ENCODE measurements around the gene RIOK1. TPM values are rescaled to one million over a fixed set of nuclear protein-coding genes. Genes with fewer than 3 reads are reported as not detected.

RIOK1 gene
- total and polyA plus RNA-seq, 9 of the 15 experiments (the other 6 are each of a cell fraction or from before 2014, with no cell fraction given) = 24.9 to 101 (median 52.2) TPM

- peaks cover 22 to 47% of the 10 kb centered on the region in 2 experiments for H3K27me3 ChIP-seq (ENCODE audit: control insufficient read depth in 2 of 2, insufficient read depth in 2 of 2, low read length in 2 of 2)
- peaks cover 6% of the 10 kb centered on the region; the same call in 1 of the 2 replicates for H3K9me3 ChIP-seq (replicated peaks; ENCODE audit: control insufficient read depth, insufficient read depth, low read depth, low read length)
- no peak overlapping the region for H3K27ac ChIP-seq (ENCODE audit: extremely low read depth, low read depth, low read length)
- no peak overlapping the region for H3K4me3 ChIP-seq
- H3K36me3 ChIP-seq (ENCODE audit: control insufficient read depth, insufficient read depth, low read length) = no peaks in the 10 kb centered on the region
- intact Hi-C loops (cut with micrococcal nuclease) = no loop called here
- ATAC-seq = no peak
- no peak overlapping the region for H2AFZ ChIP-seq (ENCODE audit: low read depth, low read length)
- in situ Hi-C loops (cut with MboI) = no loop called here
- no peaks in the 10 kb centered on the region for H3K9me1 ChIP-seq (ENCODE audit: control insufficient read depth, insufficient read depth, low read length)
- ChIA-PET POLR2A (interaction anchor here (0.6 kb wide), 2 partner anchors 16 to 136 kb away, joined by 3 read pairs; no protein-coding TSS in a partner anchor), CTCF (ENCODE audit: low intra/inter-chr PET ratio) (no interaction called here)
- FAIRE-seq = no peak
- H3K9ac ChIP-seq (ENCODE audit: insufficient read depth in 1 of 2, low read depth in 2 of 2, low read length in 2 of 2) = no peak overlapping the region
- H3K4me1 ChIP-seq (replicated peaks in 1 of 2; ENCODE audit: control insufficient read depth in 2 of 2, insufficient read depth in 2 of 2, low read length in 2 of 2) = peaks cover 0 to 4% of the 10 kb centered on the region in 2 experiments; a peak in 3 of 5 replicates
- no peaks in the 10 kb centered on the region for H4K20me1 ChIP-seq (replicated peaks; ENCODE audit: control insufficient read depth, insufficient read depth, low read length)
- no peak for DNase-seq (ENCODE audit: extremely low read depth in 1 of 4, low spot score in 3 of 4)
- TF ChIP-seq CREB3 (tag; conservative IDR thresholded peaks at IDR 0.05; ENCODE audit: low read depth) = no peak
- no peak for TF ChIP-seq ZNF124 (CRISPR knock-in tag; IDR thresholded peaks at IDR 0.05)
- TF ChIP-seq, protein P1, sequence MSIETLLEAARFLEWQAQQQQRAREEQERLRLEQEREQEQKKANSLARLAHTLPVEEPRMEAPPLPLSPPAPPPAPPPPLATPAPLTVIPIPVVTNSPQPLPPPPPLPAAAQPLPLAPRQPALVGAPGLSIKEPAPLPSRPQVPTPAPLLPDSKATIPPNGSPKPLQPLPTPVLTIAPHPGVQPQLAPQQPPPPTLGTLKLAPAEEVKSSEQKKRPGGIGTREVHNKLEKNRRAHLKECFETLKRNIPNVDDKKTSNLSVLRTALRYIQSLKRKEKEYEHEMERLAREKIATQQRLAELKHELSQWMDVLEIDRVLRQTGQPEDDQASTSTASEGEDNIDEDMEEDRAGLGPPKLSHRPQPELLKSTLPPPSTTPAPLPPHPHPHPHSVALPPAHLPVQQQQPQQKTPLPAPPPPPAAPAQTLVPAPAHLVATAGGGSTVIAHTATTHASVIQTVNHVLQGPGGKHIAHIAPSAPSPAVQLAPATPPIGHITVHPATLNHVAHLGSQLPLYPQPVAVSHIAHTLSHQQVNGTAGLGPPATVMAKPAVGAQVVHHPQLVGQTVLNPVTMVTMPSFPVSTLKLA (conservative IDR thresholded peaks at IDR 0.05) = no peak
- TF ChIP-seq MTA2 (IDR thresholded peaks at IDR 0.05; ENCODE audit: low read depth) = no peak
- H3K4me2 ChIP-seq (ENCODE audit: insufficient read depth, low read length) = no peak overlapping the region
- 0% methylated on average over 6 of the region's 6 CpGs for WGBS (ENCODE audit: insufficient coverage, low coverage, missing lambda C conversion rate)
- H3K79me2 ChIP-seq (ENCODE audit: control insufficient read depth, insufficient read depth, low read length) = no peaks in the 10 kb centered on the region
- BruUV-seq (replicated peaks) = no TSS peak
Observed at GRCh38 chr6:7452898-7453297, 63.3 kb downstream of the RIOK1 start.

All from K562 (cell line).